ENCODE results near the gene PNPLA3. TPM values are rescaled to one million over a fixed set of nuclear protein-coding genes. Genes with fewer than 3 reads are reported as not detected.

Gene PNPLA3
- total RNA-seq (2012; rRNA removed): 3.3 and 3.6 TPM in 2 replicates
- 7.5 and 8.4 TPM in 2 replicates for polyA plus RNA-seq (2012; rRNA removed)
- 3.1 and 4.0 TPM in 2 replicates for polyA plus RNA-seq (2012; cell fraction: cytosol; rRNA removed)
- polyA plus RNA-seq (2012; cell fraction: nucleus; rRNA removed; ENCODE audit: low replicate concordance): 25.4 and 30.2 TPM in 2 replicates
- Bru-seq, nascent RNA: percentile 63 among the genes with signal in this experiment
- percentile 66 among the genes with signal in this experiment for BruChase-seq, experiment 1, labeled RNA remaining after a 6-hour chase
- BruChase-seq, experiment 2, labeled RNA remaining after a 2-hour chase: percentile 78 among the genes with signal in this experiment
- long read RNA-seq, transcript PNPLA3-201 (9 exons, 2,805 nt): major isoform, 7 of 10 reads
- long read RNA-seq, partial matches to known transcripts: 0 of 10 reads
- long read RNA-seq, other reads (novel, unspliced or antisense): 3 of 10 reads

GRCh38 chr22:43923631-43924464 is at the start of gene PNPLA3:
Gene PNPLA3, plus strand, starts transcription at chr22:43923805. Its CDS starts 107 bp downstream, at chr22:43923912.
- dilution Hi-C loops (cut with HindIII; ENCODE audit: low sequenced_read_pairs, unreplicated experiment): no loop called here
- Histone ChIP-seq H3K27ac (ENCODE audit: insufficient read depth, low read length) (peak within 1 kb of the TSS; percentile 91), H2BK120ac (ENCODE audit: low read depth, low read length) (peak within 1 kb of the TSS; percentile 92), H2BK5ac (ENCODE audit: low read depth, low read length, poor library complexity, severe bottlenecking) (peak within 1 kb of the TSS; percentile 85), H3K9me3 (ENCODE audit: control insufficient read depth, insufficient read depth, low read length) (no peaks in the 10 kb centered on the region), H2BK15ac (ENCODE audit: low read depth, low read length) (peak within 1 kb of the TSS; percentile 98; the same call in 2 of the 3 replicates), H3K9ac (ENCODE audit: low read depth, low read length) (peak within 1 kb of the TSS; percentile 72), H3K27me3 (ENCODE audit: control insufficient read depth, insufficient read depth, low read length) (no peaks in the 10 kb centered on the region), H3K79me1 (ENCODE audit: low read depth in 1 of 2, low read length in 2 of 2) (peaks cover 0 to 23% of the 10 kb centered on the region in 2 experiments; a peak in 2 of 4 replicates), H3K18ac (ENCODE audit: low read depth, low read length) (peak within 1 kb of the TSS; percentile 97), H4K8ac (ENCODE audit: low read depth in 2 of 2, low read length in 2 of 2) (peak within 1 kb of the TSS; percentile 97 to 98), H3K23ac (ENCODE audit: low read depth, low read length) (peak within 1 kb of the TSS; percentile 88), H4K91ac (ENCODE audit: insufficient read depth, low read depth, low read length) (peak within 1 kb of the TSS; percentile 87), H3K4ac (ENCODE audit: low read depth, low read length) (peak within 1 kb of the TSS; percentile 94), H2AK5ac (ENCODE audit: low read depth, low read length) (peak within 1 kb of the TSS; percentile 98; the same call in 1 of the 2 replicates), H3K4me1 (ENCODE audit: control insufficient read depth, insufficient read depth, low read length) (peaks cover 28% of the 10 kb centered on the region), H3K14ac (replicated peaks; ENCODE audit: low read depth, low read length) (peak within 1 kb of the TSS; percentile 92), H4K5ac (ENCODE audit: low read depth, low read length) (peak within 1 kb of the TSS; percentile 100), H2BK20ac (ENCODE audit: low read depth, low read length) (peak within 1 kb of the TSS; percentile 79), H3K4me2 (ENCODE audit: low read depth, low read length) (peak within 1 kb of the TSS; percentile 94), H3K9me1 (ENCODE audit: insufficient read depth, low read length) (peaks cover 36% of the 10 kb centered on the region), H3K56ac (ENCODE audit: extremely low read depth, insufficient read depth, low read length) (peak within 1 kb of the TSS; percentile 76; the same call in 1 of the 2 replicates), H4K20me1 (ENCODE audit: insufficient read depth, low read length) (peaks cover 6% of the 10 kb centered on the region; the same call in 1 of the 2 replicates), H2AFZ (replicated peaks; ENCODE audit: low read length, poor library complexity) (peak within 1 kb of the TSS; percentile 98), H2AK9ac (replicated peaks; ENCODE audit: low read depth, low read length, poor library complexity) (peak within 1 kb of the TSS; percentile 85), H3K36me3 (ENCODE audit: control insufficient read depth, insufficient read depth, low read length) (0 out of 2 replicates have a peak, but pooled peaks cover 2% of the 10 kb centered on the region), H3K4me3 (ENCODE audit: insufficient read depth, low read depth, low read length) (peak within 1 kb of the TSS; percentile 79)
- POLR2A ChIA-PET (ENCODE audit: unreplicated experiment): interaction anchor here (0.7 kb wide), 1 partner anchor 9 kb away, joined by 10 read pairs; no protein-coding TSS in a partner anchor
- intact Hi-C loops (cut with micrococcal nuclease): no loop called here
- WGBS, 2 experiments (ENCODE audit: extremely low coverage in 2 of 2, insufficient read length in 1 of 2): 2% methylated on average over 29 of the region's 100 CpGs; no CpG with 5 or more reads in 1 of the 2 experiments
- CTCF ChIA-PET: interaction anchor here (0.6 to 1.8 kb wide), 2 partner anchors 22 to 550 kb away, joined by 3 to 5 read pairs; no protein-coding TSS in a partner anchor
- no TSS peak for BruUV-seq (replicated peaks)
- DNase-seq: peak; percentile 81
- ATAC-seq (ENCODE audit: low read depth): peak; percentile 94
- in situ Hi-C loops (cut with MboI; ENCODE audit: low sequenced_read_pairs): no loop called here
- TF ChIP-seq ELK1 (IDR thresholded peaks at IDR 0.05; ENCODE audit: borderline replicate concordance, low read depth, low read length) (no peak), BHLHE40 (IDR thresholded peaks at IDR 0.05; ENCODE audit: low read depth, low read length) (peak; percentile 31; the same call in 1 of the 2 replicates), CHD1 (IDR thresholded peaks at IDR 0.05; ENCODE audit: low read depth, low read length) (no peak), RAD21 (IDR thresholded peaks at IDR 0.05; ENCODE audit: low read length) (no peak), MAZ (IDR thresholded peaks at IDR 0.05; ENCODE audit: borderline replicate concordance, low read depth, low read length) (peak; percentile 49; the same call in 1 of the 2 replicates), RFX5 (IDR thresholded peaks at IDR 0.05; ENCODE audit: low read depth, low read length) (no peak), MXI1 (IDR thresholded peaks at IDR 0.05; ENCODE audit: borderline replicate concordance, low read depth, low read length) (peak; percentile 86; the same call in 1 of the 2 replicates), MAFK (IDR thresholded peaks at IDR 0.05; ENCODE audit: low read depth, low read length) (no peak), SMC3 (IDR thresholded peaks at IDR 0.05; ENCODE audit: low read depth, low read length) (0 out of 2 replicates have a peak, but pooled peaks have one; percentile 7), FOS (IDR thresholded peaks at IDR 0.05; ENCODE audit: low read depth, low read length) (no peak), RCOR1 (IDR thresholded peaks at IDR 0.05; ENCODE audit: insufficient replicate concordance, low read length) (no peak), CEBPB (IDR thresholded peaks at IDR 0.05; ENCODE audit: low read depth, low read length) (no peak), POLR2A (IDR thresholded peaks at IDR 0.05; ENCODE audit: low read depth, low read length) (peak; percentile 66; the same call in 1 of the 2 replicates), NFE2L2 (IDR thresholded peaks at IDR 0.05; ENCODE audit: low read depth, low read length) (no peak)
